Colonic mucosa (tissue), 4 donors: ENCODE data around the gene LORICRIN. TPM values are rescaled to one million over a fixed set of nuclear protein-coding genes. Genes with fewer than 3 reads are reported as not detected.

ENCODE experiments used
- DNase-seq: peaks from one replicate; pipeline ENCODE4 v3.0.0-alpha.2; 2020
- H3K27ac ChIP-seq: fragments of 200-600 bp; one replicate; pipeline ENCODE4 v1.8.0; 2021
- H3K27me3 ChIP-seq: fragments of 200-600 bp; one replicate; pipeline ENCODE4 v1.8.0; 2021
- H3K36me3 ChIP-seq: fragments of 200-600 bp; one replicate; pipeline ENCODE4 v1.8.0; 2021
- H3K4me1 ChIP-seq: fragments of 200-600 bp; one replicate; pipeline ENCODE4 v1.8.0; 2021; ENCODE audit warnings: mild to moderate bottlenecking
- H3K4me3 ChIP-seq: fragments of 200-600 bp; one replicate; pipeline ENCODE4 v1.8.0; 2021
- H3K9ac ChIP-seq, 2 donors: one replicate each; pipeline ENCODE4 v1.7.0; 2013; ENCODE audit warnings: control low read depth in 2 of 2, low read depth in 2 of 2, low read length in 2 of 2
- H3K9me3 ChIP-seq: fragments of 200-600 bp; one replicate; pipeline ENCODE4 v1.8.0; 2021
- intact Hi-C: fragments of 100-400 bp; cut with DNase I; formaldehyde crosslinking; loops from one replicate; pipeline ENCODE4 v1.14.1; 2022
- total RNA-seq, 2 donors: library from RNA; stranded (reverse); fragmentation: NEBNext Ultra II Directional in 1 of 2; extraction: Animal tissue kit (Norgen Biotek cat#: 25700) in 1 of 2; gene quantifications; one replicate each; pipeline ENCODE4 v1.2.1, GENCODE V29; 2021
- TF ChIP-seq, protein P1 (sequence below): fragments of 200-600 bp; IDR thresholded peaks from one replicate; pipeline ENCODE4 v1.8.0; 2022; ENCODE audit warnings: antibody characterized with exemption, mild to moderate bottlenecking
- donor health status: healthy.
- donor health status: DM: no; HTN: no; CAD: no.
- donor health status: DM: no; HTN: no; CAD: no.

LORICRIN gene
- total RNA-seq, 2 donors from 2014 or later: not detected

- Histone ChIP-seq H3K4me3 (no peak overlapping the region), H3K9ac (no peak overlapping the region), H3K9me3 (no peaks in the 10 kb centered on the region), H3K27ac (no peak overlapping the region), H3K4me1 (no peaks in the 10 kb centered on the region), H3K36me3 (no peaks in the 10 kb centered on the region), H3K27me3 (no peaks in the 10 kb centered on the region)
- DNase-seq: no peak
- TF ChIP-seq, protein P1, sequence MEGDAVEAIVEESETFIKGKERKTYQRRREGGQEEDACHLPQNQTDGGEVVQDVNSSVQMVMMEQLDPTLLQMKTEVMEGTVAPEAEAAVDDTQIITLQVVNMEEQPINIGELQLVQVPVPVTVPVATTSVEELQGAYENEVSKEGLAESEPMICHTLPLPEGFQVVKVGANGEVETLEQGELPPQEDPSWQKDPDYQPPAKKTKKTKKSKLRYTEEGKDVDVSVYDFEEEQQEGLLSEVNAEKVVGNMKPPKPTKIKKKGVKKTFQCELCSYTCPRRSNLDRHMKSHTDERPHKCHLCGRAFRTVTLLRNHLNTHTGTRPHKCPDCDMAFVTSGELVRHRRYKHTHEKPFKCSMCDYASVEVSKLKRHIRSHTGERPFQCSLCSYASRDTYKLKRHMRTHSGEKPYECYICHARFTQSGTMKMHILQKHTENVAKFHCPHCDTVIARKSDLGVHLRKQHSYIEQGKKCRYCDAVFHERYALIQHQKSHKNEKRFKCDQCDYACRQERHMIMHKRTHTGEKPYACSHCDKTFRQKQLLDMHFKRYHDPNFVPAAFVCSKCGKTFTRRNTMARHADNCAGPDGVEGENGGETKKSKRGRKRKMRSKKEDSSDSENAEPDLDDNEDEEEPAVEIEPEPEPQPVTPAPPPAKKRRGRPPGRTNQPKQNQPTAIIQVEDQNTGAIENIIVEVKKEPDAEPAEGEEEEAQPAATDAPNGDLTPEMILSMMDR: no peak
- intact Hi-C loops: no loop called here
These were observed 11.2 kb upstream of the LORICRIN start for GRCh38 chr1:153248176-153248879.

DNA sequence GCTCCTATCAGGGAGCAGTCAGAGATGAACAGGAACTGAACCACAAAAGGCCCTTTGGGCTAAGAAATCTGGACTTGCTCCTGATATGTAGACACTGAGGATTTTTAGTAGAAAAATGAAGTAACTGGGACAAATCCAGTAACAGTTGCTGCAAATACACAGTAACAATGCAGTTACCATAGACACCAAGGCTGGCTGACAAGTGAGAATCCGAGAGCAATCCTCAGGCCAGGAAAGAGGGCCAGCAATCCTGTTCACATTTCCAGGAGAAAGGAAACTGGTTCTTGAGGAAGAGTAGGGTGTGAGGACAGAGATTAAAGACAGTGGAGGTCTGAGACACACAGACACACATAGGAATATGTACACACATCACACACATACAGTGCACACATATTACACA is 9.3 kb upstream of the LORICRIN start:
- H3K4me3 ChIP-seq: no peak overlapping the region
- H3K36me3 ChIP-seq: no peaks in the 10 kb centered on the region
- DNase-seq: no peak
- no peaks in the 10 kb centered on the region for H3K9me3 ChIP-seq
- H3K4me1 ChIP-seq: no peaks in the 10 kb centered on the region
- H3K9ac ChIP-seq: no peak overlapping the region
- intact Hi-C loops: no loop called here
- TF ChIP-seq, protein P1: no peak
- H3K27ac ChIP-seq: no peak overlapping the region
- no peaks in the 10 kb centered on the region for H3K27me3 ChIP-seq

- no peaks in the 10 kb centered on the region for H3K36me3 ChIP-seq
- no peak overlapping the region for H3K27ac ChIP-seq
- intact Hi-C loops: no loop called here
- H3K4me1 ChIP-seq: no peaks in the 10 kb centered on the region
- TF ChIP-seq, protein P1: no peak
- no peak overlapping the region for H3K4me3 ChIP-seq
- no peaks in the 10 kb centered on the region for H3K27me3 ChIP-seq
- no peak for DNase-seq
- no peaks in the 10 kb centered on the region for H3K9me3 ChIP-seq
- H3K9ac ChIP-seq: no peak overlapping the region
These were observed 8.4 kb upstream of the LORICRIN start for GRCh38 chr1:153251087-153251486.

DNA sequence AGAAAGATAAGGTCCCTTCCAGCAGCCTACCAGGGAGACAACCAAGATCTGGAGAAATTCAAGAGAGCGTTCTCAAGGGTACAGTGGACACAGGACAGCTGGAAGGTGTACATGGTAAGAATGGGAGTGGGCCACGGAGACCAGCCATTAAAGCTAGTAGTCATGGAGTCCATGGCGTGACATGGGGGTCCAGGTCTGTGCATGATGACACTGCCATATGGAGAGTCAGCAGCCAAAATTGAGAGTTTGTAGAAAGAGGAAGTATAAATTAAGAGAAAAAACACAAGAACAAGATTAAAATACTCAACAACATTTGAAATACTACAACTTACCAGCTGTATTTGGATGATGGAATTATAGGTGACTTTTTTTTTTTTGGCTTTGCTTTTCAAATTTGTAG is 7.9 kb upstream of the LORICRIN start:
- TF ChIP-seq, protein P1: no peak
- no peak for DNase-seq
- intact Hi-C loops: no loop called here
- Histone ChIP-seq H3K27ac (no peak overlapping the region), H3K9me3 (no peaks in the 10 kb centered on the region), H3K4me1 (no peaks in the 10 kb centered on the region), H3K4me3 (no peak overlapping the region), H3K27me3 (no peaks in the 10 kb centered on the region), H3K36me3 (no peaks in the 10 kb centered on the region), H3K9ac (no peak overlapping the region)

- Histone ChIP-seq H3K4me1 (no peaks in the 10 kb centered on the region), H3K36me3 (no peaks in the 10 kb centered on the region), H3K4me3 (no peak overlapping the region), H3K27ac (no peak overlapping the region), H3K9me3 (no peaks in the 10 kb centered on the region), H3K9ac (no peak overlapping the region), H3K27me3 (no peaks in the 10 kb centered on the region)
- TF ChIP-seq, protein P1: no peak
- DNase-seq: no peak
- intact Hi-C loops: no loop called here
These were observed 7.5 kb upstream of the LORICRIN start for GRCh38 chr1:153251988-153252387.
